Liver (tissue), 3 donors: ENCODE measurements around the gene GAB2.

Experiments
- ATF3 ChIP-seq: IDR thresholded peaks from 2 replicates; pipeline ENCODE4 v1.6.1; 2016; ENCODE audit warnings: antibody characterized with exemption
- CTCF ChIP-seq: fragments of 150-350 bp; IDR thresholded peaks from 2 replicates; pipeline ENCODE4 v1.5.1; 2017; ENCODE audit warnings: improper control_type of control experiment, low read depth, low read length; ENCODE audit not compliant: missing input control
- EGR1 ChIP-seq, 2 donors: IDR thresholded peaks; 2 replicates each; pipeline ENCODE4 v1.6.1; 2016 to 2018; ENCODE audit warnings: antibody characterized with exemption in 2 of 2, low read depth in 2 of 2
- FOXA1 ChIP-seq: IDR thresholded peaks from 2 replicates; pipeline ENCODE4 v1.6.1; 2016; ENCODE audit warnings: antibody characterized with exemption
- GABPA ChIP-seq, 2 donors: IDR thresholded peaks in 1 of 2; conservative IDR thresholded peaks in 1 of 2; 2 replicates each; pipeline ENCODE4 v1.6.1; 2016; ENCODE audit warnings: antibody characterized with exemption in 2 of 2, mild to moderate bottlenecking in 1 of 2, moderate library complexity in 1 of 2
- JUND ChIP-seq, 2 donors: IDR thresholded peaks; 2 replicates each; pipeline ENCODE4 v1.6.1; 2016; ENCODE audit warnings: antibody characterized with exemption in 2 of 2
- MAX ChIP-seq: IDR thresholded peaks from 2 replicates; pipeline ENCODE4 v1.6.1; 2016; ENCODE audit warnings: antibody characterized with exemption
- NR2F2 ChIP-seq: IDR thresholded peaks from 2 replicates; pipeline ENCODE4 v1.6.1; 2016; ENCODE audit warnings: antibody characterized with exemption
- RAD21 ChIP-seq, 2 donors: IDR thresholded peaks; 2 replicates each; pipeline ENCODE4 v1.6.1; 2016; ENCODE audit warnings: antibody characterized with exemption in 2 of 2, mild to moderate bottlenecking in 2 of 2
- REST ChIP-seq: IDR thresholded peaks from 2 replicates; pipeline ENCODE4 v1.6.1; 2016; ENCODE audit warnings: antibody characterized with exemption, mild to moderate bottlenecking
- SP1 ChIP-seq: IDR thresholded peaks from 2 replicates; pipeline ENCODE4 v1.6.1; 2018; ENCODE audit warnings: antibody characterized with exemption, mild to moderate bottlenecking
- TAF1 ChIP-seq: conservative IDR thresholded peaks from 2 replicates; pipeline ENCODE4 v1.6.1; 2016; ENCODE audit warnings: antibody characterized with exemption, mild to moderate bottlenecking
- ZBTB33 ChIP-seq: IDR thresholded peaks from 2 replicates; pipeline ENCODE4 v1.6.1; 2016; ENCODE audit warnings: antibody characterized with exemption
- donor health status: healthy.
- donor health status: healthy.

- TF ChIP-seq CTCF (no peak), MAX (peak; percentile 93), TAF1 (no peak), ATF3 (peak; percentile 94), JUND (IDR thresholded peaks at IDR 0.05) (peak; percentile 86 to 89), EGR1 (IDR thresholded peaks at IDR 0.05; ENCODE audit: low read depth in 2 of 2) (peak in 1 of 2 donors; percentile 49), NR2F2 (peak; percentile 53), FOXA1 (peak; percentile 83), SP1 (peak; percentile 55), GABPA (IDR thresholded peaks at IDR 0.05 in 1 of 2, conservative IDR thresholded peaks at IDR 0.05 in 1 of 2) (peak in 1 of 2 donors; percentile 82), REST (peak; percentile 60), RAD21 (IDR thresholded peaks at IDR 0.05) (peak; percentile 44 to 52), ZBTB33 (peak; percentile 93)
These were observed 127.1 kb downstream of the GAB2 start for GRCh38 chr11:78290293-78291176.
